CMK (cell line): ENCODE data around the gene GPBP1L1.
"Not testable (repeated sequence)": the region's sequence is repeated elsewhere in the genome, so short reads cannot be mapped to it uniquely, and the experiment has no call there.

ENCODE experiments used
- DNase-seq: peaks from one replicate; pipeline ENCODE4 v3.0.0-alpha.2; 2010; ENCODE audit warnings: low read depth

GPBP1L1 gene

GRCh38 chr1:45640293-45640692 lies 46.0 kb downstream of the GPBP1L1 start:
- DNase-seq: no peak

- no peak for DNase-seq
Measured at GRCh38 chr1:45635211-45635610, 51.1 kb downstream of the GPBP1L1 start.

- no peak for DNase-seq
Measured at GRCh38 chr1:45630429-45630828, 55.9 kb downstream of the GPBP1L1 start.

- peak; percentile 29 for DNase-seq
Measured at GRCh38 chr1:45629035-45629434, 57.3 kb downstream of the GPBP1L1 start.

- no peak for DNase-seq
Measured at GRCh38 chr1:45623972-45624371, 62.4 kb downstream of the GPBP1L1 start, which contains the start of gene CCDC17. Gene CCDC17 (minus strand): TSS chr1:45624054. CDS start chr1:45623909, 145 bp downstream.

- DNase-seq: no peak
Measured at GRCh38 chr1:45622524-45623394, 63.6 kb downstream of the GPBP1L1 start.

- DNase-seq: no peak
Measured at GRCh38 chr1:45621895-45622523, 64.3 kb downstream of the GPBP1L1 start.

- no peak for DNase-seq
Measured at GRCh38 chr1:45621501-45621836, 64.9 kb downstream of the GPBP1L1 start.

GRCh38 chr1:45620588-45621500 lies 65.5 kb downstream of the GPBP1L1 start:
- DNase-seq: no peak

GRCh38 chr1:45619149-45619921 lies 67.0 kb downstream of the GPBP1L1 start:
- no peak for DNase-seq

- no peak for DNase-seq
Measured at GRCh38 chr1:45617618-45618017, 68.7 kb downstream of the GPBP1L1 start.

- no peak for DNase-seq
Measured at GRCh38 chr1:45615885-45616284, 70.4 kb downstream of the GPBP1L1 start.

GRCh38 chr1:45612941-45613579 lies 73.3 kb downstream of the GPBP1L1 start:
- no peak for DNase-seq

GRCh38 chr1:45610589-45611226 lies 75.6 kb downstream of the GPBP1L1 start:
- no peak for DNase-seq

- DNase-seq: no peak
Measured at GRCh38 chr1:45608175-45609156, 77.9 kb downstream of the GPBP1L1 start.

GRCh38 chr1:45607404-45608074 lies 78.8 kb downstream of the GPBP1L1 start:
- no peak for DNase-seq

- no peak for DNase-seq
Measured at GRCh38 chr1:45604239-45604638, 82.1 kb downstream of the GPBP1L1 start.

GRCh38 chr1:45596765-45597164 lies 89.6 kb downstream of the GPBP1L1 start:
- DNase-seq: not testable (repeated sequence)

GRCh38 chr1:45594412-45594811 lies 91.9 kb downstream of the GPBP1L1 start:
- no peak for DNase-seq
